Myocyte (in vitro differentiated cells): ENCODE data around the gene R3HDML. TPM values are rescaled to one million over a fixed set of nuclear protein-coding genes. Genes with fewer than 3 reads are reported as not detected.
A peak's percentile ranks its signal among the peaks of the same experiment; 100 is the strongest.

Source experiments
- DNase-seq: peaks from one replicate; pipeline ENCODE4 v3.0.0-alpha.2; 2012; ENCODE audit warnings: low read depth
- total RNA-seq: library from RNA; depleted of rRNA; stranded (reverse); fragments of >200 nt; gene quantifications from 2 replicates; pipeline ENCODE4 v1.2.3, GENCODE V29; 2014

The R3HDML gene
- total RNA-seq, 1 donor from 2014 or later: not detected

- DNase-seq: no peak
Measured at GRCh38 chr20:44361021-44361420, 24.2 kb downstream of the R3HDML start.

- DNase-seq: no peak
Measured at GRCh38 chr20:44362466-44362940, 25.7 kb downstream of the R3HDML start.

- no peak for DNase-seq
Measured at GRCh38 chr20:44364068-44364467, 27.2 kb downstream of the R3HDML start.

- DNase-seq: no peak
Measured at GRCh38 chr20:44364780-44365179, 27.9 kb downstream of the R3HDML start.

GRCh38 chr20:44367746-44368145 lies 30.9 kb downstream of the R3HDML start:
- DNase-seq: no peak

- no peak for DNase-seq
Measured at GRCh38 chr20:44370639-44371218, 33.9 kb downstream of the R3HDML start.

GRCh38 chr20:44382641-44383040 lies 45.8 kb downstream of the R3HDML start:
- DNase-seq: no peak

- peak; percentile 54 for DNase-seq
Measured at GRCh38 chr20:44384423-44385027, 47.7 kb downstream of the R3HDML start.

GRCh38 chr20:44388466-44389023 lies 51.7 kb downstream of the R3HDML start:
- peak; percentile 69 for DNase-seq

GRCh38 chr20:44389871-44390270 lies 53.0 kb downstream of the R3HDML start:
- no peak for DNase-seq

GRCh38 chr20:44390280-44390679 lies 53.4 kb downstream of the R3HDML start:
- no peak for DNase-seq

GRCh38 chr20:44392088-44392775 lies 55.4 kb downstream of the R3HDML start:
- DNase-seq: no peak

- DNase-seq: no peak
Measured at GRCh38 chr20:44392776-44393607, 56.1 kb downstream of the R3HDML start.

GRCh38 chr20:44393608-44394451 lies 57.0 kb downstream of the R3HDML start:
- DNase-seq: no peak

GRCh38 chr20:44394452-44394701 lies 57.5 kb downstream of the R3HDML start:
- no peak for DNase-seq

GRCh38 chr20:44394702-44395460 lies 58.0 kb downstream of the R3HDML start:
- no peak for DNase-seq

- DNase-seq: no peak
Measured at GRCh38 chr20:44395461-44396340, 58.9 kb downstream of the R3HDML start.

- peak; percentile 32 for DNase-seq
Measured at GRCh38 chr20:44396369-44397130, 59.7 kb downstream of the R3HDML start.
